ENCODE results near the gene ZBTB3. TPM values are rescaled to one million over a fixed set of nuclear protein-coding genes. Genes with fewer than 3 reads are reported as not detected.

Gene ZBTB3
- total and polyA plus RNA-seq, 2 of the 13 experiments (the other 11 are each of a cell fraction or from before 2014, with no cell fraction given) = 3.4 to 5.2 TPM

GRCh38 chr11:62728171-62728988, 25.6 kb downstream of the ZBTB3 start, which contains the start of gene TTC9C (continued):
- TF ChIP-seq E2F2 (CRISPR knock-in tag; IDR thresholded peaks at IDR 0.05; ENCODE audit: borderline replicate concordance) (no peak), ZNF644 (CRISPR knock-in tag; IDR thresholded peaks at IDR 0.05; ENCODE audit: low read depth) (no peak), NFE2L2 (IDR thresholded peaks at IDR 0.05; ENCODE audit: low read length) (no peak), MEIS1 (CRISPR knock-in tag; IDR thresholded peaks at IDR 0.05; ENCODE audit: borderline replicate concordance) (0 out of 2 replicates have a peak, but pooled peaks have one; percentile 24), JARID2 (CRISPR knock-in tag; IDR thresholded peaks at IDR 0.05; ENCODE audit: insufficient replicate concordance) (peak; percentile 80), ZNF484 (CRISPR knock-in tag; IDR thresholded peaks at IDR 0.05; ENCODE audit: borderline replicate concordance, low read depth) (no peak), ZFP62 (CRISPR knock-in tag; IDR thresholded peaks at IDR 0.05) (no peak), KLF9 (CRISPR knock-in tag; IDR thresholded peaks at IDR 0.05; ENCODE audit: low read depth) (no peak), SOX5 (CRISPR knock-in tag; IDR thresholded peaks at IDR 0.05; ENCODE audit: borderline replicate concordance) (no peak), ZGPAT (CRISPR knock-in tag; IDR thresholded peaks at IDR 0.05) (no peak), ZBTB7B (CRISPR knock-in tag; IDR thresholded peaks at IDR 0.05) (no peak)
- TF ChIP-seq, protein P1, sequence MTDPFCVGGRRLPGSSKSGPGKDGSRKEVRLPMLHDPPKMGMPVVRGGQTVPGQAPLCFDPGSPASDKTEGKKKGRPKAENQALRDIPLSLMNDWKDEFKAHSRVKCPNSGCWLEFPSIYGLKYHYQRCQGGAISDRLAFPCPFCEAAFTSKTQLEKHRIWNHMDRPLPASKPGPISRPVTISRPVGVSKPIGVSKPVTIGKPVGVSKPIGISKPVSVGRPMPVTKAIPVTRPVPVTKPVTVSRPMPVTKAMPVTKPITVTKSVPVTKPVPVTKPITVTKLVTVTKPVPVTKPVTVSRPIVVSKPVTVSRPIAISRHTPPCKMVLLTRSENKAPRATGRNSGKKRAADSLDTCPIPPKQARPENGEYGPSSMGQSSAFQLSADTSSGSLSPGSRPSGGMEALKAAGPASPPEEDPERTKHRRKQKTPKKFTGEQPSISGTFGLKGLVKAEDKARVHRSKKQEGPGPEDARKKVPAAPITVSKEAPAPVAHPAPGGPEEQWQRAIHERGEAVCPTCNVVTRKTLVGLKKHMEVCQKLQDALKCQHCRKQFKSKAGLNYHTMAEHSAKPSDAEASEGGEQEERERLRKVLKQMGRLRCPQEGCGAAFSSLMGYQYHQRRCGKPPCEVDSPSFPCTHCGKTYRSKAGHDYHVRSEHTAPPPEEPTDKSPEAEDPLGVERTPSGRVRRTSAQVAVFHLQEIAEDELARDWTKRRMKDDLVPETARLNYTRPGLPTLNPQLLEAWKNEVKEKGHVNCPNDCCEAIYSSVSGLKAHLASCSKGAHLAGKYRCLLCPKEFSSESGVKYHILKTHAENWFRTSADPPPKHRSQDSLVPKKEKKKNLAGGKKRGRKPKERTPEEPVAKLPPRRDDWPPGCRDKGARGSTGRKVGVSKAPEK (CRISPR knock-in tag; IDR thresholded peaks at IDR 0.05; ENCODE audit: borderline replicate concordance) = no peak
- TF ChIP-seq, protein P2, sequence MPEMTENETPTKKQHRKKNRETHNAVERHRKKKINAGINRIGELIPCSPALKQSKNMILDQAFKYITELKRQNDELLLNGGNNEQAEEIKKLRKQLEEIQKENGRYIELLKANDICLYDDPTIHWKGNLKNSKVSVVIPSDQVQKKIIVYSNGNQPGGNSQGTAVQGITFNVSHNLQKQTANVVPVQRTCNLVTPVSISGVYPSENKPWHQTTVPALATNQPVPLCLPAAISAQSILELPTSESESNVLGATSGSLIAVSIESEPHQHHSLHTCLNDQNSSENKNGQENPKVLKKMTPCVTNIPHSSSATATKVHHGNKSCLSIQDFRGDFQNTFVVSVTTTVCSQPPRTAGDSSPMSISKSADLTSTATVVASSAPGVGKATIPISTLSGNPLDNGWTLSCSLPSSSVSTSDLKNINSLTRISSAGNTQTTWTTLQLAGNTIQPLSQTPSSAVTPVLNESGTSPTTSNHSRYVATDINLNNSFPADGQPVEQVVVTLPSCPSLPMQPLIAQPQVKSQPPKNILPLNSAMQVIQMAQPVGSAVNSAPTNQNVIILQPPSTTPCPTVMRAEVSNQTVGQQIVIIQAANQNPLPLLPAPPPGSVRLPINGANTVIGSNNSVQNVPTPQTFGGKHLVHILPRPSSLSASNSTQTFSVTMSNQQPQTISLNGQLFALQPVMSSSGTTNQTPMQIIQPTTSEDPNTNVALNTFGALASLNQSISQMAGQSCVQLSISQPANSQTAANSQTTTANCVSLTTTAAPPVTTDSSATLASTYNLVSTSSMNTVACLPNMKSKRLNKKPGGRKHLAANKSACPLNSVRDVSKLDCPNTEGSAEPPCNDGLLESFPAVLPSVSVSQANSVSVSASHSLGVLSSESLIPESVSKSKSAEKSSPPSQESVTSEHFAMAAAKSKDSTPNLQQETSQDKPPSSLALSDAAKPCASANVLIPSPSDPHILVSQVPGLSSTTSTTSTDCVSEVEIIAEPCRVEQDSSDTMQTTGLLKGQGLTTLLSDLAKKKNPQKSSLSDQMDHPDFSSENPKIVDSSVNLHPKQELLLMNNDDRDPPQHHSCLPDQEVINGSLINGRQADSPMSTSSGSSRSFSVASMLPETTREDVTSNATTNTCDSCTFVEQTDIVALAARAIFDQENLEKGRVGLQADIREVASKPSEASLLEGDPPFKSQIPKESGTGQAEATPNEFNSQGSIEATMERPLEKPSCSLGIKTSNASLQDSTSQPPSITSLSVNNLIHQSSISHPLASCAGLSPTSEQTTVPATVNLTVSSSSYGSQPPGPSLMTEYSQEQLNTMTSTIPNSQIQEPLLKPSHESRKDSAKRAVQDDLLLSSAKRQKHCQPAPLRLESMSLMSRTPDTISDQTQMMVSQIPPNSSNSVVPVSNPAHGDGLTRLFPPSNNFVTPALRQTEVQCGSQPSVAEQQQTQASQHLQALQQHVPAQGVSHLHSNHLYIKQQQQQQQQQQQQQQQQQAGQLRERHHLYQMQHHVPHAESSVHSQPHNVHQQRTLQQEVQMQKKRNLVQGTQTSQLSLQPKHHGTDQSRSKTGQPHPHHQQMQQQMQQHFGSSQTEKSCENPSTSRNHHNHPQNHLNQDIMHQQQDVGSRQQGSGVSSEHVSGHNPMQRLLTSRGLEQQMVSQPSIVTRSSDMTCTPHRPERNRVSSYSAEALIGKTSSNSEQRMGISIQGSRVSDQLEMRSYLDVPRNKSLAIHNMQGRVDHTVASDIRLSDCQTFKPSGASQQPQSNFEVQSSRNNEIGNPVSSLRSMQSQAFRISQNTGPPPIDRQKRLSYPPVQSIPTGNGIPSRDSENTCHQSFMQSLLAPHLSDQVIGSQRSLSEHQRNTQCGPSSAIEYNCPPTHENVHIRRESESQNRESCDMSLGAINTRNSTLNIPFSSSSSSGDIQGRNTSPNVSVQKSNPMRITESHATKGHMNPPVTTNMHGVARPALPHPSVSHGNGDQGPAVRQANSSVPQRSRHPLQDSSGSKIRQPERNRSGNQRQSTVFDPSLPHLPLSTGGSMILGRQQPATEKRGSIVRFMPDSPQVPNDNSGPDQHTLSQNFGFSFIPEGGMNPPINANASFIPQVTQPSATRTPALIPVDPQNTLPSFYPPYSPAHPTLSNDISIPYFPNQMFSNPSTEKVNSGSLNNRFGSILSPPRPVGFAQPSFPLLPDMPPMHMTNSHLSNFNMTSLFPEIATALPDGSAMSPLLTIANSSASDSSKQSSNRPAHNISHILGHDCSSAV (CRISPR knock-in tag; IDR thresholded peaks at IDR 0.05; ENCODE audit: borderline replicate concordance) = no peak
- TF ChIP-seq, protein P3, sequence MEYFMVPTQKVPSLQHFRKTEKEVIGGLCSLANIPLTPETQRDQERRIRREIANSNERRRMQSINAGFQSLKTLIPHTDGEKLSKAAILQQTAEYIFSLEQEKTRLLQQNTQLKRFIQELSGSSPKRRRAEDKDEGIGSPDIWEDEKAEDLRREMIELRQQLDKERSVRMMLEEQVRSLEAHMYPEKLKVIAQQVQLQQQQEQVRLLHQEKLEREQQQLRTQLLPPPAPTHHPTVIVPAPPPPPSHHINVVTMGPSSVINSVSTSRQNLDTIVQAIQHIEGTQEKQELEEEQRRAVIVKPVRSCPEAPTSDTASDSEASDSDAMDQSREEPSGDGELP (IDR thresholded peaks at IDR 0.05; ENCODE audit: borderline replicate concordance, low read depth) = peak; percentile 12; the same call in 1 of the 2 replicates
